NCI-H187 (cell line): Measurements from ENCODE around the gene HBG1.

Experiments used
- DNase-seq, 2 experiments: peaks; one replicate each; lab custom pipeline; 2025; lab: John Stamatoyannopoulos, UW

Gene HBG1

GRCh38 chr11:5246772-5247471, 2.7 kb downstream of the HBG1 start:
- DNase-seq, result no peak

- no peak for DNase-seq
These were observed 4.5 kb downstream of the HBG1 start for GRCh38 chr11:5245155-5245554.

GRCh38 chr11:5243816-5244180, 5.9 kb downstream of the HBG1 start:
- no peak for DNase-seq

GRCh38 chr11:5242933-5243815, 6.5 kb downstream of the HBG1 start:
- DNase-seq, result no peak

GRCh38 chr11:5242208-5242607, 7.4 kb downstream of the HBG1 start:
- DNase-seq, result no peak

- DNase-seq, result no peak
These were observed 8.2 kb downstream of the HBG1 start for GRCh38 chr11:5241458-5241857.

- no peak for DNase-seq
These were observed 9.2 kb downstream of the HBG1 start for GRCh38 chr11:5240458-5240857.

GRCh38 chr11:5240056-5240455, 9.6 kb downstream of the HBG1 start:
- no peak for DNase-seq

GRCh38 chr11:5239046-5239445, 10.6 kb downstream of the HBG1 start:
- no peak for DNase-seq

- no peak for DNase-seq
These were observed 11.2 kb downstream of the HBG1 start for GRCh38 chr11:5238486-5238885.

- DNase-seq, result no peak
These were observed 12.2 kb downstream of the HBG1 start for GRCh38 chr11:5237420-5237819.

- no peak for DNase-seq
These were observed 14.1 kb downstream of the HBG1 start for GRCh38 chr11:5235364-5236095.

GRCh38 chr11:5234381-5234834, 15.2 kb downstream of the HBG1 start, which contains the start of gene HBD:
TSS of gene HBD (minus strand) at chr11:5234483. CDS start at chr11:5234433, 50 bp downstream.
- no peak for DNase-seq

- DNase-seq, result no peak
These were observed 16.4 kb downstream of the HBG1 start for GRCh38 chr11:5233307-5233706.

GRCh38 chr11:5232821-5233220, 16.8 kb downstream of the HBG1 start:
- DNase-seq, result no peak

GRCh38 chr11:5232176-5232575, 17.5 kb downstream of the HBG1 start:
- DNase-seq, result no peak

- DNase-seq, result no peak
These were observed 18.5 kb downstream of the HBG1 start for GRCh38 chr11:5231111-5231510.

- no peak for DNase-seq
These were observed 19.4 kb downstream of the HBG1 start for GRCh38 chr11:5230266-5230665.

- DNase-seq, result no peak
These were observed 19.9 kb downstream of the HBG1 start for GRCh38 chr11:5229796-5230195.

GRCh38 chr11:5229356-5229755, 20.3 kb downstream of the HBG1 start:
- DNase-seq, result no peak

GRCh38 chr11:5228124-5228523, 21.5 kb downstream of the HBG1 start:
- no peak for DNase-seq

- no peak for DNase-seq
These were observed 22.0 kb downstream of the HBG1 start for GRCh38 chr11:5227681-5228080.
